HG02852 (cell line): Measurements from ENCODE around the gene MPP2.
"Not testable (repeated sequence)": the region's sequence is repeated elsewhere in the genome, so short reads cannot be mapped to it uniquely, and the experiment has no call there.

Experiments
- ATAC-seq: cut with Tn5 transposase; IDR thresholded peaks from one replicate; pipeline ENCODE4 v1.9.1; 2021; ENCODE audit warnings: mild to moderate bottlenecking, moderate library complexity; ENCODE audit not compliant: unreplicated experiment

Gene MPP2

GRCh38 chr17:43931062-43931571 is 23.8 kb upstream of the MPP2 start:
- ATAC-seq = no peak

DNA sequence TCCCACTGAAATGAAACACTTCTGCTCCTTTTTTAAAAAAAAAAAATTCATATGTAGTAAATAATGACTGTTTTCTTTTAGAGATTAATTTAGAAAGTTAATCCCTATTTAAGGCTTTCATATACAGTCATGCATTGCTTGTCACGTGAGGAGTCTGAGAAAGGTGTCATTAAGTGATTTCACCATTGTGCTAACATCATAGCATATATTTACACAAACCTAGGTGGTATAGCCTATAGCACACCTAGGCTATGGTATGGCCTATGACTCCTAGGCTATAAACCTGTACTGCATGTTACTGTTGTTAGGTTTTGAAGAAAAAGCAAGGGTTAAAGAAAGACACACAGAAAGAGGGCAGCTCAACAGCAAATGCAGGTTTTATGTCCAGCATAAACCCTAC is 21.3 kb upstream of the MPP2 start:
- no peak for ATAC-seq

GRCh38 chr17:43927929-43928328 is 20.6 kb upstream of the MPP2 start:
- ATAC-seq = not testable (repeated sequence)

- ATAC-seq = no peak
These were observed 19.9 kb upstream of the MPP2 start for GRCh38 chr17:43927060-43927864.

- ATAC-seq = no peak
These were observed 17.2 kb upstream of the MPP2 start for GRCh38 chr17:43924558-43924957.

DNA sequence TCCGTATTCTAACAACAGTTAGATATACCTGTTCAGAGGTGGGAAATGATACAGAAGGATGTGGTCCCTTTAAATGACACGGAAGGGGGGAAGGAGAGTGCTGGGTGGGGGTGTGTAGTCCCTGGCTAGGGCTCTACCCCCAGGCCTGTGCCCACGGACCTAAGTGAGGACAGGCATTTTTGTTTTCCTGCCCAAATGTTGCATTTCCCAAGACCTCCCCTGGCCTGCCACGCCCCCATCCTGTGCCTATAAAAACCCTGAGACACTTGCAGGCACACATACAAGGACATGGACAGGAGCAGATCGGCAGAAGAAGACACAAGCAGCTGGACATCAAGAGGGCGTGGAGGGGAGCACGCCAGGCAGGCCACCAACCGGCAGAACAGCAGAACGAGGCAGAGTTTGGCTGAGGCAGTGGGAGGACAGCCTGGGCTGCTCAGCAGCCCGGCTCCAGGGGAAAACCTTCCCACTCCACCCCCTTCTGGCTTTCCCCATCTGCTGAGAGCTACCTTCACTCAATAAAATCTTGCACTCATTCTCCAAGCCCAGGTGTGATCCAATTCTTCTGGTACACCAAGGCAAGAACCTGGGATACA is 13.3 kb upstream of the MPP2 start:
- no peak for ATAC-seq

- ATAC-seq = no peak
These were observed 10.7 kb upstream of the MPP2 start for GRCh38 chr17:43918026-43918389.

DNA sequence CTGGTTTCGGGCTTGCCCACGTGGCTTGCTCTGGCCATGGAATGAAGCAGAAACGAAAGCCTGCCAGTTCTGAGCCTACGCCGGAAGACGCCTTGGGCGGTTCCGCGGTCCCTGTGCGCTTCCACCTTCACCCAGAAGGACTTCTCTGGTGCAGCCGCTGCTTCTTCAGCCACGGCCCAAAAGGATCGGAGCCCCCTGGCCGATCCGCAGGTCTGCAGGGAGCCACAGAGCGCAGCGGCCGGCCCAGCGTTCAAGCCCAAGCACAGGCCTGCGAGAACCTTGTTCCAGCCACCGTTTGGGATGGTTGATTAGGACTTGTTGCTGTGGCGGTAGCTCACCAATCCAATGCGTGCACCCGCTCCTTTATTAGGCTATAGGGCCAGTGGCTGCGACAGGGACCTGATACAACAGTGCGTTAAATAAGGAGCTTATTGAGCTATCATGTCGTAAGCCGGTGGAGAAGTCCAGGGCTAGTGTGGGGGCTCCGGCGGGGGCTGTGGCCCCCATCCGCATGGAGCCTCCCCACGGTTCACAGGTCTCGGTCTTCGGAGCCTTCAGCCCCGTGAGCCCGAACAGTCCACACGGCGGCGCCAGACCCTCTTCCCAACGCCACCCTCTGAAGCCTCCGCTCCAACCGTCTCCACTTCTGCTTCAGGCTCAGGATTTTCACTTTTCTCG is 10.2 kb upstream of the MPP2 start:
- ATAC-seq = no peak

DNA sequence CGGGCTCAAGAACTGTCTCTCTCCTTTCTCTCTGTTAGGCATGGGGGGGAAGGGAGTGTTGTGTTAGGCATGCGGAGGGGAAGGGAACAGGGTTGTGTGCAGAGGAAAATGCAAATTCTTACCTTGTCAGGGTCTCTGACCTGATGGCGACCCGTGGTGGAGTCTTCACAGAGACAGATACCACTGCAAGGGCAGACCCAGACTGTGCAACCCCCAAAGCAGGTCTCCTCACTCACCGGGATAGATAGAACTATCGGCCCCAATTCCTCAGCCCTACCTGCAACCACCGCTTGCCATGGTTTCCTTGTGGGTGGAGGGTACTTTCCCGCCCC is 9.6 kb upstream of the MPP2 start:
- ATAC-seq = no peak

GRCh38 chr17:43916385-43916784 is 9.0 kb upstream of the MPP2 start:
- no peak for ATAC-seq

DNA sequence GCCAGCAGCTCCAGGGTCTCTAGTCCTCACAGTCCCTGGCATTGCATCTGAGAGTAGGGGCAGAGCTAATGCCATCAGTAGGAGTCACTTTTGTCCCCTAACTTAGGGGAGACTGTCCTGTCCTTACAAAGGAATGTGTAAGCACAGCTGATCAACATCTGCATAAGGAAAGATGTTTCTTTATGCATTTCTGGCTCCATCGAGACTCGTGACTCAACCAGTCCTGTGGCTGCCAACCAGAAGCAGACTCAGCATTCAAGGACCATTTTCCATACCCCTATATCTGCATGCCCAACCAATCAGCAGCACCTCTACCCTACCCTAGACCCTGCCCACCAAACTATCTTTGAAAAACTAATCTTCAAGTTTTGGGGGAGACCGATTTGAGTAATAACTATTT is 8.2 kb upstream of the MPP2 start:
- ATAC-seq = no peak

GRCh38 chr17:43914451-43914850 is 7.1 kb upstream of the MPP2 start:
- ATAC-seq = no peak

DNA sequence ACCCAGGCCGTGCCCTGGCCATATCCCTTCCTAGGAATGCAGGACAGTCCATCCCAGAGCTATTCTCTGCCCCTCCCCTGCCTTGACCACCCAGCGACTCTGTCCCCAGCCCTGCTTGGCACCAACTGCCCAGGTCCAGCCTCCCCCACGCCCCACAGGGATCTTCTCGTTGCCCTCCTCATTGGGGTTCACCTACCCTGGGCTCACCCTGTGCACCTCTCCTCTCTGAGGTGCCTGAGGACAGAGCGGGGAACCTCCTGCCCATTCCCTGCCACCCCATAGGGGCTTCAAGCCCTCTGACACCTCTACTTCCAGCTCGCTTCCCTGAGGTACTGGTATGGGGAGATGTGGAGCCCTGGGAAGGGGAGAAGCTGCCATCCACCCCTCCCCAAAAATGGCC is 6.2 kb upstream of the MPP2 start:
- ATAC-seq = no peak

DNA sequence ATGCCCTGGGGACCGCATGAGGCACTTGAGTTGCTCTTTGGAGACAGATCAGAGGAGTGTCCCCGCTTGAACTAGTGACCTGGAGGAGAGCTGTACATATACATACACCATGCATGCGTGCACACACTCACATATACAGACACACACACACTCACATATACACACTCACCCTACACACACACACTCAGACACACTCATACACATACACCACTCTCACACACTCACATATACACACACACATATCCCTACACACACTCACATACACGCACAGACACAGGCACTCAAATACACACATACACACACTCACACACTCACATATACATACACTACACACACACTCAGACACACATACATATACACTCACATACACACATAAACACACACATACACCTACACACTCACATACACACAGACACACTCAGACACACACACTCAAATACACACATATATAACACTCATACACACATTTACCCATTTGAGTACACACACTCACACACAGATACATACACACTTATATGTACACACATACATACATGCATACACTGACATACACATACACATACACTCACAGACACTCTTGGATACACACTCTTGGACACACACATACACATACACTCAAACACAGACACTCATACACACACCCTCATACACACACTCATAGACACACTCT is 5.4 kb upstream of the MPP2 start:
- ATAC-seq = no peak

- ATAC-seq = no peak
These were observed 4.6 kb upstream of the MPP2 start for GRCh38 chr17:43911904-43912303.

GRCh38 chr17:43909537-43910231 is 2.3 kb upstream of the MPP2 start:
- no peak for ATAC-seq

- no peak for ATAC-seq
These were observed 824 bp upstream of the MPP2 start for GRCh38 chr17:43907998-43908721.

DNA sequence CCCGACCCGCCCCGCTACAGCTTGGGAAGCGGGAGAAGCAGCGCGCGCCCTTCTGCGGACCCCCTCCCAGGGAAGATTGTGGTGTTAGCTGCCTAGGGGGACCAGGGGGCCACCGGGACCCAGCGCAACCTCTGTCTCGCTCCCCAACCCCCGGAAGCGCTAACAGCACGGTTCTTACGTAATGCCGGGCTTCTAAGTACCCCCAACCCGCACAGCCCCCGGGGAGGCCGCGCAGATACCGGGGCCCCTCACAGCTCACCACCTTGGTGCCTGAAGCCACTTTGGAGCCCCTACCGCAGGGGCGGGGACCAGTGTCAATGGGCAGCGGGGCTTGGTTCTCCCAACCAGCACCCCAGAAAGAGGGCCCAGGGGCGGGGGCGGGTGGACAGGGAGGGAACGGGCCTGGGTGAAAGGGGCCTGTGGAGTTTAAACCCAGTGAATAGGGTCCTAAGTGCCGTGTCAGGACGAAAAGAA is 348 bp downstream of the MPP2 start:
- ATAC-seq = no peak

DNA sequence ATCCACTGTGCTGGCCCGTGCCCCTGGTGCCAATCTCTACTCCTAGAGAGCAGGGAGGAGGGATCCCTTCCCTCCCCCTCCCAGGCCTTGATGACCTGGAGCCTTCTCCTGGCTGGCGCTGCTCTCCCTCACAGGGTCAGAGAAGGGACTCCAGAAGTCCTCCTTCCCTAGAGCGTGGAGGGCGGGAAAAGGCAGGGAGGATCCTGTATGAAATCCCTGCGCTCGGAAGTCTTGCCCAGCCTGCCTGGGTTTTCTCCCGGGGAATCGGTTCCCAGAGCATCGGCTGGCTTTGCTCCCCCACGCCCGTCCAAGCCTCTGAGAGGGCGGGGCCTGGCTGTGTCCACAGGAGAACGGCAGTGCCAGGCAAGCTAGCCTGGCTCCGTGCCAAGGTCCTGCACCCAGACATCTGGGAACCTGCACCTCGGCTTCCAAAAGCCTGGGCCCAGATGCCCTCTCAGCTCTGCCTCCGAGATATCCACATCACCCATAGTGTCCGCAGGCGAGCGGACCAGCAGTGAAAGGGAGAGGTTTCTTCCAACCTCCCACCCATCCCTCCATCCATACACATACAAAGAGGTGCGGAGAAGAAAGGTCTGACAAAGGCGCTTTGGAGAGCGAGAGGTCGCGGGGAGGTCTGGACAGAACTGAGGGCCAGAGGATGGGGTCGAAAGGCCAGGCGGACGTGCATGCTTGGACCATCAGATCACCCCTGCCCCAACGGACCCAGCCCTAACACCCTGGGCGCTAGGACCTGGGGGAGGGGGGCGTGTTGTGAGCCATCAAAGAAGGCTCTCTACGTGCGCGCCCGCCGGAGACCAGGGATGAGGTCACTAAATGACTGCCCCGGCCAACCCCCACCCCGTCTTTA is 1.1 kb downstream of the MPP2 start:
- ATAC-seq = no peak
